Psoas muscle (tissue), 8 donors: ENCODE measurements around the gene PRPSAP1. TPM values are rescaled to one million over a fixed set of nuclear protein-coding genes. Genes with fewer than 3 reads are reported as not detected.

Source experiments
- ATAC-seq, 4 donors: fragments of 200-7000 bp; cut with Tn5 transposase; one replicate each; pipeline ENCODE4 v1.9.1; 2020; ENCODE audit warnings: moderate library complexity in 3 of 4, mild to moderate bottlenecking in 2 of 4
- DNase-seq, 2 donors: peaks; one replicate each; pipeline ENCODE4 v3.0.0-alpha.2; 2020
- H3K27ac ChIP-seq: fragments of 200-600 bp; one replicate; pipeline ENCODE4 v1.8.0; 2022
- H3K27me3 ChIP-seq, 3 donors: fragments of 200-600 bp in 1 of 3; one replicate each; pipeline versions ENCODE4 v1.6.1 to v1.8.0; 2013 to 2022; ENCODE audit warnings: low read length in 2 of 3, mild to moderate bottlenecking in 2 of 3, moderate library complexity in 1 of 3; ENCODE audit not compliant: insufficient read depth in 3 of 3
- H3K36me3 ChIP-seq, 2 donors: fragments of 200-600 bp in 1 of 2; one replicate each; pipeline versions ENCODE4 v1.6.1 to v1.8.0; 2013 to 2022; ENCODE audit warnings: low read depth in 1 of 2, mild to moderate bottlenecking in 1 of 2, moderate library complexity in 1 of 2; ENCODE audit not compliant: insufficient read depth in 1 of 2
- H3K4me1 ChIP-seq: fragments of 200-600 bp; one replicate; pipeline ENCODE4 v1.8.0; 2022
- H3K4me3 ChIP-seq: fragments of 200-600 bp; one replicate; pipeline ENCODE4 v1.8.0; 2022; ENCODE audit warnings: mild to moderate bottlenecking
- H3K9me3 ChIP-seq: fragments of 200-600 bp; one replicate; pipeline ENCODE4 v1.8.0; 2022
- WGBS, 3 donors: extraction: QIAGEN DNeasy Blood & Tissue Kit; methylation state at CpG; one replicate each; pipeline versions ENCODE4 v1.1.6 to v1.1.7; 2013; 5-methylcytosine and 5-hydroxymethylcytosine counted together
- intact Hi-C, 2 donors: fragments of 100-400 bp; cut with DNase I; formaldehyde crosslinking; loops; one replicate each; pipeline versions ENCODE4 v1.11.0 to v1.14.2; 2022
- polyA plus RNA-seq, 3 donors: library from polyadenylated mRNA; stranded (reverse); fragments of 200-250 nt; gene quantifications; one replicate each; pipeline ENCODE4 v1.2.3, GENCODE V29; 2013
- total RNA-seq, 4 donors: library from RNA; stranded (reverse); fragmentation: NEBNext Ultra II Directional in 2 of 4; extraction: Animal tissue kit (Norgen Biotek cat#: 25700) in 2 of 4; gene quantifications; one replicate each; pipeline versions ENCODE4 v1.2.1 to v1.2.4, GENCODE V29; 2021 to 2023
- TF ChIP-seq, protein P1 (sequence below): fragments of 200-600 bp; IDR thresholded peaks from one replicate; pipeline ENCODE4 v1.8.0; 2022; ENCODE audit warnings: antibody characterized with exemption
- donor health status: healthy with polysubstance abuse.
- donor health status: DM: no; HTN: no; CAD: no; lungs with moderate emphysema.
- donor health status: Bipolar disorder and iron deficiency.
- donor health status: healthy.
- donor health status: DM: yes; HTN: yes; CAD: no.
- donor health status: DM: no; HTN: no; CAD: no.
- donor health status: DM: no; HTN: no; CAD: no.
- donor health status: DM: yes; HTN: yes; CAD: no.

The PRPSAP1 gene
- total and polyA plus RNA-seq, 7 donors, result 9.5 to 24.7 (median 17.8) TPM

DNA sequence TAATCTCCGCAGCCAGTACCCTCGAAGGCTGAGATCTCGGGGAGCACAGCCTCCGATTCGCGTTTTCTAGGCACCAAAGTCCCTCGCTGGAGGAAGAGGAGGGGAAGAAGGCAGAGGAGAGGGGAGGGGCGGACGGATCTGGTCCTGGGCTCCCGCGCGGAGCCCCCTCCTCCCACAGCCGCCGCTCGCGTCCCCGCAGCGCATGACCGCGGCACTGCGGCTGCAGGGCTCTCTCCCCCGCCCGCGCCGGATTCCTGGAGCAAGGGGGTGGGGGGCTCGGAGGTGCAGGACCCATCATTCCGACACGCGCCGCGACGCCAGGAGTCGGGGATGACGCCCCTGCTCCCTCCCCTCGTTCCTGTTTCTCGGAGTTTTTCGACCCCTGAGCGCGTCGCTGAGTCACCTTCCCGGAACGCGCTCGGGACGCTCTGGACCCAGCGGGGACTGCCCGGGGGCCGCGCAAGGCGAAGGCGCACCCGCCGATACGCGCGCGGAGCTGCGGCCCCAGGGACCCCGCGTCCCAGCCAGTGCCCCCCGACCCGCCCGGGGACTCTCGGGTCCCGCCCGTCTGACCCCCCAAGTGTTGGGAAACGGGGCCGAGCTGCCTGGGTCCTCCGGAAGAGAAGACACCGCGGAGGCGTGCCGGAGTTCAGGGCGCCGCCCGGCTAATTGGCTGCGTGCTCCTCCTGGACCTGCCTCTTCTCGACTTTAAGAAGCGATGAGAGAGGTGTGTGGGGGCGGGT is 29.3 kb upstream of the PRPSAP1 start:
- no peaks in the 10 kb centered on the region for H3K36me3 ChIP-seq
- H3K4me1 ChIP-seq, result peaks cover 15% of the 10 kb centered on the region
- H3K27ac ChIP-seq, result peak overlapping the region; percentile 76
- intact Hi-C loops, result no loop called here
- ATAC-seq, result peak; percentile 32 to 51 (median 50)
- TF ChIP-seq, protein P1, sequence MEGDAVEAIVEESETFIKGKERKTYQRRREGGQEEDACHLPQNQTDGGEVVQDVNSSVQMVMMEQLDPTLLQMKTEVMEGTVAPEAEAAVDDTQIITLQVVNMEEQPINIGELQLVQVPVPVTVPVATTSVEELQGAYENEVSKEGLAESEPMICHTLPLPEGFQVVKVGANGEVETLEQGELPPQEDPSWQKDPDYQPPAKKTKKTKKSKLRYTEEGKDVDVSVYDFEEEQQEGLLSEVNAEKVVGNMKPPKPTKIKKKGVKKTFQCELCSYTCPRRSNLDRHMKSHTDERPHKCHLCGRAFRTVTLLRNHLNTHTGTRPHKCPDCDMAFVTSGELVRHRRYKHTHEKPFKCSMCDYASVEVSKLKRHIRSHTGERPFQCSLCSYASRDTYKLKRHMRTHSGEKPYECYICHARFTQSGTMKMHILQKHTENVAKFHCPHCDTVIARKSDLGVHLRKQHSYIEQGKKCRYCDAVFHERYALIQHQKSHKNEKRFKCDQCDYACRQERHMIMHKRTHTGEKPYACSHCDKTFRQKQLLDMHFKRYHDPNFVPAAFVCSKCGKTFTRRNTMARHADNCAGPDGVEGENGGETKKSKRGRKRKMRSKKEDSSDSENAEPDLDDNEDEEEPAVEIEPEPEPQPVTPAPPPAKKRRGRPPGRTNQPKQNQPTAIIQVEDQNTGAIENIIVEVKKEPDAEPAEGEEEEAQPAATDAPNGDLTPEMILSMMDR, result no peak
- H3K27me3 ChIP-seq, result no peaks in the 10 kb centered on the region
- peak in 1 of 2 donors; percentile 58 for DNase-seq
- WGBS, 3 donors, result 1 to 4% (median 2%) methylated on average over 33 to 80 of the region's 80 CpGs
- peak overlapping the region; percentile 74 for H3K4me3 ChIP-seq
- no peaks in the 10 kb centered on the region for H3K9me3 ChIP-seq

DNA sequence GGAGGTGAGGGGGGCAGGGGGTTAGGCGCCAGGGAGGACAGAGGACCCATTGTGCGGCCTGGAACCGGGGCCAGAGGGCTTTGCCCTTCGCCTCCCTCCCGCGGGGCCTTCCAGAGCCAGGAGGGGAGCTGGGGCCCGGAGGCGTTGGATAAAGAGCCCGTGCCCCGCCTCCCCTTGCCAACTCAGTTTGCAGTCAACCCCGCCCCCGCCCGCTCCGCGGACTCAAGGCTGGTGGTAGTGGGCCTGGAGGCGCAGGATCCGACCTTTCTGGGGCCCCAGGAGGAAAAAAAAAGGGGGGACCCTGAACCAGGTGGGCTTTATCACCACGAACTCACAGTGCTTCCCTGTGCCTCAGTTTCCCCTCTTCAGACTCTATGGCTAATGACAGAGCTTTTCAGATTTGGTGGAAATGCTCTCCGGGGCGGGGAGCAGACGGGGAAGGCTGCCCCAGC is 28.7 kb upstream of the PRPSAP1 start:
- Histone ChIP-seq H3K4me1 (peaks cover 15% of the 10 kb centered on the region), H3K9me3 (no peaks in the 10 kb centered on the region), H3K27me3 (no peaks in the 10 kb centered on the region), H3K27ac (peak overlapping the region; percentile 76), H3K36me3 (no peaks in the 10 kb centered on the region), H3K4me3 (peak overlapping the region; percentile 74)
- intact Hi-C loops, result no loop called here
- DNase-seq (peak in 1 of 2 donors; percentile 37), ATAC-seq (no peak)
- TF ChIP-seq, protein P1, result no peak
- 42 to 49% (median 47%) methylated on average over 17 to 21 of the region's 21 CpGs for WGBS, 3 donors

DNA sequence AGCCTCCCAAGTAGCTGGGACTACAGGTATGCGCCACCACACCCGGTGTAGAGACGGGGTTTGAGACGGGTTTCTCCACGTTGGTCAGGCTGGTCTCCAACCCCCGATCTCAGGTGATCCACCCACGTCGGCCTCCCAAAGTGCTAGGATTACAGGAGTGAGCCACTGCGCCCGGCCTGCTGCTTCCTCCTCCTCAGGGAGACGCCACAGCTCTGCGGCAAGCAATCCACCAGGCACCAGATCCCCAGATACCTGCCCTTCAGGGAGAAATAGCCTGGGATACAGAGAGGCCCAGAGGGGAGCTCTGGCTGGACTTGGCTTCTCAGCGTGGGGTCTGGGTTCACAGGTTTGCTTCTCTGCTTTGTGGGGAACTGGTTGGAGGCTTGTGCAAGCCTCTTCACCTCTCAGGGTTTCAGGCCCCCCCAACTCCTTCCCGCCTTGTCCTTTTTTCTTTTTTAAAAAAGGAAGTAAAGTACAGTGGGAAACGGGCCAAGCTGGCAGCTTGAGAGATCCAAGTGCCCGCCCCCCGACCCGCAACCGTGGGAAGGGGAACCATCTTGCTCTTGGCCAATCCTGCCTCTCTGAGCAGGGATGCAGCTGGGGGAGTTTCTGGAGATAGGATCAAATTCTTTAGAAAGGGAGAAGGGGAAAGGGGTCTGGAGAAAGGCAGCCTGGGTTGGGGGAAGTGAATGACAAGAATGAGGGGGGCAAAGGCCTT is 28.1 kb upstream of the PRPSAP1 start:
- Histone ChIP-seq H3K27ac (no peak overlapping the region), H3K9me3 (no peaks in the 10 kb centered on the region), H3K4me3 (no peak overlapping the region), H3K4me1 (peaks cover 15% of the 10 kb centered on the region), H3K36me3 (no peaks in the 10 kb centered on the region), H3K27me3 (no peaks in the 10 kb centered on the region)
- intact Hi-C loops, result no loop called here
- no peak for DNase-seq
- ATAC-seq, result no peak
- TF ChIP-seq, protein P1, result no peak
- 84 to 86% (median 85%) methylated on average over 19 of the region's 19 CpGs for WGBS, 3 donors

DNA sequence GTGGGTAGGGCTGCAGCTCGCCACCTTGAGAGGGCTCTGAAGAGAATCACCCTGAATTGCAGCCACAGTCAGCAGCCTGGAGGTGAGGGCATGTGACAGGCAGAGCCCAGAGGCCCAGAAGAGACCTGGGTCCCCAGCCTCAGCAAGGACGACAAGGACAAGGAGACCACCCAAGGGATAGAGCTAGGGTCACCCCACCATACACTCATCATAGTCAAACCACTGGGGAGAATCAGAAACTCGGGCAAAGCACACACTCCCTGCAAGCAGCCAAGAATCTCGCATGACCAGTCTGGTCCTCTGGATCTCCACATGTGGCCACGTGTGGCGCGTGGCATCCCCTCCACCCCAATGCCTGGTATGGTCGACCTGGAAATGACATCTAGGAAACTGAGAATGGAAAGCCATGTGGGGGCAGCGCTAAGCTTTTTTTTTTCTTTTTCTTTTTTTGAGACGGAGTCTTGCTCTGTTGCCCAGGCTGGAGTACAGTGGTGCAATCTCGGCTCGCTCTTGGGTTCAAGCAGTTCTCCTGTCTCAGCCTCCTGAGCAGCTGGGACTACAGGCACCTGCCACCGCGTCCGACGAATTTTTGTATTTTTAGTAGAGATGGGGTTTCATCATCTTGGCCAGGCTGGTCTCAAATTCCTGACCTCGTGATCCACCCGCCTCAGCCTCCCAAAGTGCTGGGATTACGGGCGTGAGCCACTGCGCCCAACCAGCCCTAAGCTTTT is 26.1 kb upstream of the PRPSAP1 start:
- no peak for ATAC-seq
- Histone ChIP-seq H3K9me3 (no peaks in the 10 kb centered on the region), H3K36me3 (no peaks in the 10 kb centered on the region), H3K27ac (no peak overlapping the region), H3K4me1 (peaks cover 3% of the 10 kb centered on the region), H3K4me3 (no peak overlapping the region), H3K27me3 (no peaks in the 10 kb centered on the region)
- no peak for DNase-seq
- 68 to 85% (median 69%) methylated on average over 20 to 21 of the region's 21 CpGs for WGBS, 3 donors
- intact Hi-C loops, result no loop called here
- TF ChIP-seq, protein P1, result no peak
